Neural crest cell (in vitro differentiated cells): Measurements from ENCODE around the gene SEMA3A. TPM values are rescaled to one million over a fixed set of nuclear protein-coding genes. Genes with fewer than 3 reads are reported as not detected.
A peak's percentile ranks its signal among the peaks of the same experiment; 100 is the strongest.

Experiments used
- DNase-seq: peaks from one replicate; pipeline ENCODE4 v3.0.0; 2021; ENCODE audit warnings: low read depth, mixed read lengths, low spot score
- H3K27ac Mint-ChIP-seq: one replicate; pipeline ENCODE4 v1.8.0; 2021; ENCODE audit warnings: mild to moderate bottlenecking, mixed read lengths; ENCODE audit not compliant: unreplicated experiment
- H3K27me3 Mint-ChIP-seq: 2 replicates; pipeline ENCODE4 v1.8.0; 2021; ENCODE audit warnings: low read depth, mild to moderate bottlenecking, mixed read lengths
- H3K36me3 Mint-ChIP-seq: 2 replicates; pipeline ENCODE4 v1.8.0; 2021; ENCODE audit warnings: low read depth, mild to moderate bottlenecking, mixed read lengths
- H3K4me1 Mint-ChIP-seq: 2 replicates; pipeline ENCODE4 v1.8.0; 2021; ENCODE audit warnings: mixed read lengths
- H3K4me3 Mint-ChIP-seq: one replicate; pipeline ENCODE4 v1.8.0; 2021; ENCODE audit warnings: mild to moderate bottlenecking, mixed read lengths
- H3K9me3 Mint-ChIP-seq: 2 replicates; pipeline ENCODE4 v1.8.0; 2021; ENCODE audit warnings: mixed read lengths
- total RNA-seq: library from RNA; stranded (reverse); gene quantifications from 2 replicates; pipeline ENCODE4 v1.2.1, GENCODE V29; 2021
- TF ChIP-seq, protein P1 (sequence below): fragments of 200-600 bp; sonication (generic); conservative IDR thresholded peaks from 2 replicates; pipeline ENCODE4 v1.5.0; 2021; ENCODE audit warnings: antibody characterized with exemption, mild to moderate bottlenecking

The SEMA3A gene
- total RNA-seq, 1 donor from 2014 or later, result 24.7 TPM

DNA sequence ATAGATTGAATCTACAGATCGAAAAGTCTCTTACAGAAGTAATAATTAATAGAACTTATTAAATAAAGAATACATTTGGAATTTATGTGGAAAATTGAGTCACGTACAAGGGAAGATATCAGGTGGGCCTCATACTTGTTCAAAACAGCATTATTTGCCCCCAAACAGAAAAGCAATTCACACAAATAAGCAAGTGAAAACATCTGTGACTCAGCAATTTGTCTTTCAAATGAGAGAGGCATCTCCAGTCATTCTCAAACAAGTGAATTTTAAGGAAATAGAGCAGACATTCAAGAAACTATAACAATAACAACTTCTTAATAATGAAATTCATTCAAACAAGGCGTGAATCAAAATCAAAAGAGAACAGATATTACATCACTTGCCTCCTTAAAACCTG, 50.1 kb downstream of the SEMA3A start:
- Mint-ChIP-seq H3K4me3 (no peak overlapping the region), H3K36me3 (peaks cover 7% of the 10 kb centered on the region), H3K9me3 (peaks cover 3% of the 10 kb centered on the region), H3K27me3 (no peaks in the 10 kb centered on the region), H3K4me1 (peaks cover 61% of the 10 kb centered on the region), H3K27ac (peak overlapping the region; percentile 60)
- DNase-seq, result no peak
- TF ChIP-seq, protein P1, sequence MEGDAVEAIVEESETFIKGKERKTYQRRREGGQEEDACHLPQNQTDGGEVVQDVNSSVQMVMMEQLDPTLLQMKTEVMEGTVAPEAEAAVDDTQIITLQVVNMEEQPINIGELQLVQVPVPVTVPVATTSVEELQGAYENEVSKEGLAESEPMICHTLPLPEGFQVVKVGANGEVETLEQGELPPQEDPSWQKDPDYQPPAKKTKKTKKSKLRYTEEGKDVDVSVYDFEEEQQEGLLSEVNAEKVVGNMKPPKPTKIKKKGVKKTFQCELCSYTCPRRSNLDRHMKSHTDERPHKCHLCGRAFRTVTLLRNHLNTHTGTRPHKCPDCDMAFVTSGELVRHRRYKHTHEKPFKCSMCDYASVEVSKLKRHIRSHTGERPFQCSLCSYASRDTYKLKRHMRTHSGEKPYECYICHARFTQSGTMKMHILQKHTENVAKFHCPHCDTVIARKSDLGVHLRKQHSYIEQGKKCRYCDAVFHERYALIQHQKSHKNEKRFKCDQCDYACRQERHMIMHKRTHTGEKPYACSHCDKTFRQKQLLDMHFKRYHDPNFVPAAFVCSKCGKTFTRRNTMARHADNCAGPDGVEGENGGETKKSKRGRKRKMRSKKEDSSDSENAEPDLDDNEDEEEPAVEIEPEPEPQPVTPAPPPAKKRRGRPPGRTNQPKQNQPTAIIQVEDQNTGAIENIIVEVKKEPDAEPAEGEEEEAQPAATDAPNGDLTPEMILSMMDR, result no peak

GRCh38 chr7:84142726-84143125, 51.9 kb downstream of the SEMA3A start:
- TF ChIP-seq, protein P1, result no peak
- Mint-ChIP-seq H3K4me3 (no peak overlapping the region), H3K9me3 (peaks cover 3% of the 10 kb centered on the region), H3K4me1 (peaks cover 56% of the 10 kb centered on the region), H3K27me3 (no peaks in the 10 kb centered on the region), H3K27ac (no peak overlapping the region), H3K36me3 (peaks cover 7% of the 10 kb centered on the region)
- DNase-seq, result no peak

DNA sequence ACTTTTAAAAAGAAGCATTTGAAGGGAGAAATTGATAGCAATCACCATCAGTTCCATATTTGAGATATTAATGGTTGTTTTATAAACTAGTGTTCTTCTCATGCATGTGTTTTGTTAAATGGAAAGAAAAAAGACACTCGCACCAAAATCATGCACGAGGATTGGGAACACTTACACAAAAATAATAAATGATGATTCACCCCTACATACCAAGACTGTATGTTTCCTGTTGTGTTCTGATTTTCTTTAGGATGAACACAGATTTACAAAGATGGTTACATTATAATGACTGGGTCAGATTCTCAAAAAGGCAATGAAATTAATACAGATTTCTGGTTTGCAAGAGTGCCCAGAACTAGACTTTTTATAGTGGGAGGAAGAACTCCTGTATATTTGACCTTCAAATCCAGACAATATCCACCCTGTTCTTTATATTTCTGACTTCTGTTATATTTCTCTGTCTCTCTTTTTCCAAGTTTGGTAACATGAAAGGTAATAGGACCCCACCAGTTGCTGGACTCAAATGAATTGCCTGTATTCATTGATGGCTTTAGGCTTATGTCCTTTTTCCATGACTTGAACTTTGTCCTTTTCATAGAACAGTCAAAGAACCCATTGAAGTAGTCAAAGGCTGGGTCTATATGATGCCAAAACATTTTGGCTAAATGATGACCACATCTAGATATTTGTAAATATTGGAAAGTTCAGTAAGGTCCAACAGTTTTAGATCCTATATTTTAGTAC, 54.4 kb downstream of the SEMA3A start:
- Mint-ChIP-seq H3K27ac (no peak overlapping the region), H3K4me1 (peaks cover 46% of the 10 kb centered on the region), H3K4me3 (peak overlapping the region; percentile 58), H3K9me3 (peaks cover 3% of the 10 kb centered on the region), H3K27me3 (no peaks in the 10 kb centered on the region), H3K36me3 (peaks cover 10% of the 10 kb centered on the region)
- TF ChIP-seq, protein P1, result no peak
- DNase-seq, result no peak

GRCh38 chr7:84138411-84138810, 56.2 kb downstream of the SEMA3A start:
- H3K27ac Mint-ChIP-seq, result peak overlapping the region; percentile 63
- no peak for DNase-seq
- H3K36me3 Mint-ChIP-seq, result peaks cover 14% of the 10 kb centered on the region
- TF ChIP-seq, protein P1, result no peak
- H3K4me3 Mint-ChIP-seq, result no peak overlapping the region
- peaks cover 3% of the 10 kb centered on the region for H3K9me3 Mint-ChIP-seq
- no peaks in the 10 kb centered on the region for H3K27me3 Mint-ChIP-seq
- peaks cover 38% of the 10 kb centered on the region for H3K4me1 Mint-ChIP-seq

GRCh38 chr7:84137812-84138211, 56.8 kb downstream of the SEMA3A start:
- H3K36me3 Mint-ChIP-seq, result peaks cover 12% of the 10 kb centered on the region
- TF ChIP-seq, protein P1, result no peak
- no peak for DNase-seq
- H3K4me3 Mint-ChIP-seq, result no peak overlapping the region
- H3K9me3 Mint-ChIP-seq, result peaks cover 3% of the 10 kb centered on the region
- no peak overlapping the region for H3K27ac Mint-ChIP-seq
- H3K27me3 Mint-ChIP-seq, result no peaks in the 10 kb centered on the region
- peaks cover 34% of the 10 kb centered on the region for H3K4me1 Mint-ChIP-seq
